ENCODE results near the gene RUBCNL.
"Not testable (repeated sequence)": the region's sequence is repeated elsewhere in the genome, so short reads cannot be mapped to it uniquely, and the experiment has no call there.

Gene RUBCNL, protein sequence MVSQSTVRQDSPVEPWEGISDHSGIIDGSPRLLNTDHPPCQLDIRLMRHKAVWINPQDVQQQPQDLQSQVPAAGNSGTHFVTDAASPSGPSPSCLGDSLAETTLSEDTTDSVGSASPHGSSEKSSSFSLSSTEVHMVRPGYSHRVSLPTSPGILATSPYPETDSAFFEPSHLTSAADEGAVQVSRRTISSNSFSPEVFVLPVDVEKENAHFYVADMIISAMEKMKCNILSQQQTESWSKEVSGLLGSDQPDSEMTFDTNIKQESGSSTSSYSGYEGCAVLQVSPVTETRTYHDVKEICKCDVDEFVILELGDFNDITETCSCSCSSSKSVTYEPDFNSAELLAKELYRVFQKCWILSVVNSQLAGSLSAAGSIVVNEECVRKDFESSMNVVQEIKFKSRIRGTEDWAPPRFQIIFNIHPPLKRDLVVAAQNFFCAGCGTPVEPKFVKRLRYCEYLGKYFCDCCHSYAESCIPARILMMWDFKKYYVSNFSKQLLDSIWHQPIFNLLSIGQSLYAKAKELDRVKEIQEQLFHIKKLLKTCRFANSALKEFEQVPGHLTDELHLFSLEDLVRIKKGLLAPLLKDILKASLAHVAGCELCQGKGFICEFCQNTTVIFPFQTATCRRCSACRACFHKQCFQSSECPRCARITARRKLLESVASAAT

DNA sequence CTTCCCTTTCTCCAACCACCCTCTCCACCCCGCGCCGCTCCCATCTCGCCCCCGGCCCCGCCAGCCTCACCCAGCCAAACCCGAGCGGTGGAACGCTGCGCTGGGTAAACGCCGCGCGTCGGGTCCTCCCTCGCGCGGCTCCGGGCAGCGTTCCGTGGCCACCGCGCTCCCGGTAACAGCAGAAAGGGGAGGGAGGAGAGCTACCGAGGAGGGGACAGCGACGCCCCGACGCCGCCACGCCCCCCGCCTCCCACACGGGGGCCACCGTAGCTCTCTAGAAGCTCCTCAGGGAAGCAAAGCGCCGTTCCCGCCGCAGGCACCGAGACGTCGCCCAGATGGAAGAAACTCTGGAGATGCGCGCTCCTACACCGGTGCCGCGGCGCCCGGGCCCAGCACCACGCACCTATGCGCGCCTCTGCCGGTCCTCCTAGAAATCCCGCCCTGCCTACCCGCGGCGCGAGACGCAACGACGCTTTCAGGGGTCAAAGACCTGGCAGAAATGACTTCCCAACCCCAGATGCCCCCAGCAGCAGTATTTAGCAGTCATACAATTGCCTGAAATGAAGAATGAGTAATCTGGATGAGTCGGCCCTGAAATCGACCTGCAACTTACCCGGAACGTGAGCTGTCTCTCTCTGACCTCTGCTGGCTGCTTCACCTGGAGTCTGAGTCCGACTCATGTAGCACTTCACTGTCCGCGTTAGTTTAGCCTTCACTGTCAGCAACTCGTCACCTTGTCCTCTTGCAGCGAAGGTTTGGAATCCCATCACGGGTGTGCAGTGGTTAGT, at the start of gene RUBCNL:
RUBCNL (minus strand) TSS at position 189 of the 788 bp plus-strand sequence. CDS start 14,777 bp downstream, outside the sequence.
- no peak for DNase-seq

DNA sequence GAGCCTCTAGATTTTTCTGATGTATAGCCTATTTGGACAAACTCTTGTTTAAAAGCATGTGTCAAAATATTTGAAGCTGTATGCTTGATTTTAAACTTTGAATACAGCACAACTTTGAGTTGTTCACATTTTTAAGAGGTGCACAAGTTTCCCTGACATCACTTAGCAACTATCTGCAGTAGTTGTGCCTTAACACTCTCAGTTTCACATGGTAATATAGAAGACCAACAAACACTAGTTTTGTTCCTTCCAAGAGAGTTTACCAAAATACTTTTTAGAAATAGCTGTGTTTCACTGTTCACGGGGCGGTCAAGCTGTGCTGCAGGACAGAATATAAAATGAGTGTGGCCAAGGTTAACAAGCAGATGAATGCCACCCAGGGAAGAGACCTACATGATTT, 42.5 kb upstream of the RUBCNL start:
- not testable (repeated sequence) for DNase-seq

DNA sequence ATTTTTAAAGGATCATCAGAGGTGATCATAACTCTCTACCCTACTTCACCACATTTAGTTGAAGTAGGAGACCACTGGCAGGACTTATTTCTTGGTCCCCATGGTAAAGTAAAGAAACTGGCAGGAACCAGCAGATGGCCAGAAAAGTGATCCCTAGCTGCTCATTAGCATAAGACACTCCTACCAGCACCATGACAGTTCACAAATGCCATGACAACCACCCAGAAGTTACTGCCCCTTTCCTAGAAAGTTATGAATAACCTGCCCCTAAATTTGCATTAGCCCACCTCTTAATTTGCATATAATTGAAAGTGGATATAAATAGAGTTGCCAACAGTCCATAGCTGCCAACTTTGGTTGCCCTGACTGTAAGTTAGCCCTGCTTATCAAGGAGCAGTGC, 18.4 kb upstream of the RUBCNL start:
- DNase-seq = no peak

DNA sequence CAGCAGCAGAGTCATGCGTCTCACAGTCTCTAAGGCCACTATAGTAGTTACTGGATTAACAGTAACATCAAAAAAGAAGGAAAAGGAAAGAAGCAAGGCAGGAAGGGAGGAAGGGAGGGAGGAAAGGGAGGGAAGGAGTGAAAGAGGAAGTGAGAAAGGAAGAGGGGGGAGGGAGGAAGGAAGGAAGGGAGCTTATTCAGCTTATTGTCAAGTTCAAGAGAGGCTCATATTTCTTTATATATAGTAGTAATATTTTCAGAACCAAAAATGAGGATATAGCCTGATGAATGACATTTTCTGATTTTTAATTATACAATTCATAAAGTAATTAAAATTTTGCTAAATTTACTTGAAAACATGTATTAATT, 17.7 kb upstream of the RUBCNL start:
- DNase-seq = no peak

DNA sequence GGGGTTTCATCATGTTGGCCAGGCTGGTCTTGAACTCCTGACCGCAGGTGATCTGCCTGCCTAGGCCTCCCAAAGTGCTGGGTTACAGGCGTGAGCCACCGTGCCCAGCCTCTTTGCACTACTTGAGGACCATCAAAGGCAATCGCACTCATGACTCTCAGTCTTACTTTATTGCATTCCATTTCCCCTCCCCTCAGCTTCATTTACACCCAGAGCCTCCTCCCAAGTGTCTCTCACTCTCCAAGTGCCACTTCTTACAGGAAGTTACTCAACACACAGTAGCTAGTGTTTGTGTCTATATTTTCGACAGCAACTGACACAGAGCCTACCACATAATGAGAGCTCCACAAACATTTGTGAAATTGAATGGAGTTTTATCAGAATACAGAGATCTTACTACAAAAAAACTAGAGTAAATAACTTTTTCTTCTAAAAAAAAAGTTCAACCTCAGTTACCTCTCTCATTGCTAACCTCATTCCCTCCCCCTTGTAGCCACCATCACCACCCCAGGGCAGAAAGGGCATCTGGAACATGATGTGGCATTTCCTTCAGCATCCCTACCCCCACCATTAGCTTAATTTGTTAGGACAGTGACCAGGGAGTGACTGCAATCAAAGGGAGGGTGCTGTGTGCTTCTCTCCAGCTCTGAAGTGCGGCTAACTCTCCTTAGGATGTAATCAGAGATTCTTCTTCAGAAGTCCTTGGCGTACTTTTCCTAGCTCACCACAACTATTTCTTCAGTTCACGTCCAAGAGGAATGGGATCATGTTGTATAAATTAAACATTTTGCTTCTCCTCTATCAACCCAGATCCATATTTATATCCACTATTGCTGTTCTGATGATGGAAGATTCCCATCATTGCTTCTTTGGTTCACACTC, 17.0 kb upstream of the RUBCNL start:
- no peak for DNase-seq

DNA sequence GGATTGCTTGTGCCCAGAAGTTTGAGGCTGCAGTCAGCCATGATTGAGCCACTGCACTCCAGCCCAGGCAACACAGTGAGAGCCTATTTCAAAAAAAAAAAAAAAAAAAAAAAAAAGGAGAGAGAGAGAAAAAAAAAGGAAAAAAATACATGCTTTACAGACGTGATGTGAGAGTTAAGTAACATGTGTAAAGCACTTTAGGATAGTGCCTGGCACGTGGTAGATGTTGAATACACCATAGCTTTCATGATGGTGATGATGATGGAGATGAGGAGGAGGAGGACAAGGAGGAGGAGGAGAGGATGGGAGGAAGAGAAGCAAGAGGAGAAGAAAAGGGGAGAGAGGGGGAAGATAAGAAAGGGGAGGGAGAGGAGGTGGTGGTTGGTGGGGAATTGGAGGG, 15.1 kb upstream of the RUBCNL start:
- DNase-seq = no peak

DNA sequence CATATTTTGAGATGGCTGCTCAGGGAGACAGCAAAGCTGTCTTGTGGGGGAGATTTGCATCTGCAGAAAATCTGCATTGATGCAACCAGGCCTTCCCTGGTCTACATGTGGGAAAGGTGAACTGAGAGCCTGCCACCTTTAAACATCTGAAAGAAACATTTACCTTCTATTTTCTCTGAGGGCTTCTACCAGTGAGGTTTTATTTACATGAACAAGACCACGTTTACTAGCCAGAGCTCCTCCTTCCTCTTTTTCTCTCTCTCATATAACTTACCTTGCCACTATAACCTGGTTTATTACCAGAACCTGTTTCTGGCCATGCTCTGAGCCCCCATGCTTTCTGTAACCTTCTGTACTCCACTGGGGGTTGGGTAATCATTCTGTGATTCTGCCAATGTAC, 14.4 kb upstream of the RUBCNL start:
- no peak for DNase-seq

DNA sequence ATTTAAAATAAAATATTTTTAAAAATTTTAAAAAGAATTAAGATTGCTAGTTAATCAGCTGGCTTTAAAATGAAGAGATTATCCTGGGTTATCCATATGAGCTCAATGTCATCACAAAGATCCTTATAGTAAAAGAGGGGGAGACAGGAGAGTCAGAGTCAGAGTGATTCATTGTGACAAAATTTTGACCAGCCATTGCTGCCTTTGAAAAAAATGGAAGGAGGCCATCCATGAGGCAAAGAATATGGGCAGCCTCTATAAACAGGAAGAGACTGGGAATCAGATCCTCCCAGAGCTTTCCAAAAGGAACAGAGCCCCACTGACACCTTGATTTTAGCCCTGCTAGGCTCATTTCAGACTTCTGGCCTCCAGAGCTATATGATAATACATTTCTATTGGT, 9.3 kb upstream of the RUBCNL start:
- DNase-seq = no peak

DNA sequence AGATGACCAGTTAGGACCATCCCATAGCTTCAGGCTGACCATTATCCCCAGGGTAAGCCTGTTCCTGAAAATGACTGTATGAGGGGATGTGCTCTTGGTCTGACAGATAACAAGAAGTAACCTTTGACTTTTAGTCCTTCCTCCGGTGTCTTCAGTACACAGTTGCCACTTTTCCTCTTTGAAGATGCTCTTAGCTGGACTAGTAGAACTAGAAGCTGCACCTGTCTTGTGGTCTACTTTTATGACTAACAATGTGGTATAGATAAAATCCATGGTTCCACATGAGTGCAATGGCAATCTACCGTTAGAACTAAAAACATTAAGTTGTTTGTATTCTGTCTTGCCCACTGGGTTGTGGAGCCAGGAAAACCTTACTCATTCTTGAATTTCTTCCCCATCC, 5.9 kb upstream of the RUBCNL start:
- no peak for DNase-seq

DNA sequence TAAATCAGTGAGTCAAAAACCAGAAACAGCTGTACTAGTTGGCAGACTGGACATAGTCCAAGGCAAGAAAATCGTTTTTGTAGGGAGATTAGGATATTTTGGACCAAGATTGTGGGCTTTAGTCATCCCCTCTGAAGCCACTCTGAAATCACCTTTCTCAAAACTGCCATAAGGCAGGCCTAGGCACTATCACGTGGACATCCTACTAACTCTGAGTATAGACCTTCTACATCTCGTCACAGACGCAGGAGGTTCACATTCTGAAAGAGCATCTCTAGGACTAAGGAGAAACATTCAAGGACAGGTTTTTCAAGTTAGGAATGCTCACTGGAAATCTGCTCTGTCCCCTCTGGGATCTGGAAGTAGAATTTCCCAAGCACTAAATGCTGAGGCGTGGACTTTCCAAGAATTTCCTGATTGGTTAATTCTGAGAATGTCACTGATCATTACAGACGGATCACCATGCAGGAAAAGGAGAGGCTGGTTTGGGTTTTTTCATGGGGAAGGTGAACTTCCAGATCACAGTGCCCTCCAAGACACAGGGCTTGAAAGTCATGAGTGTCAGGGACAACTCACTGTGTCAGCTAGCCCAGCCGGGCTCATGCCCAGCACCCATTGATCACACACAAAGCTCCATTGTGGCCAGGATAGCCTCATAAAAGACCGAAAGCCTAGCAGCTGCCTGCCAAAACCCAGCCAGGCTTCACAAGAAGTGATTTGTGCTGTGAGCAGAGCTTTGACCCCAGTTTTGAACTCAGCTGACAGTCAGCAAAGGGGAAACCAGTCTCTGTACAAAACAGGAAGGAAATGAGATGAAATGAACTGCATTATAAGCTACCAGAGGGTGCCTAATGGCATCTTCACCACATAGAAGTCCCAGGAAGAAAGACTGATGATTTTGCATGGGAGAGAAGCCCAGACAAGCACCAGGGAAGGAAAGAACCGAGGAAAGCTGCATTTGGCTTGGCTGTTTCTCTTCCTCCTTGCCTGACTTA, 2.7 kb upstream of the RUBCNL start:
- DNase-seq = no peak

DNA sequence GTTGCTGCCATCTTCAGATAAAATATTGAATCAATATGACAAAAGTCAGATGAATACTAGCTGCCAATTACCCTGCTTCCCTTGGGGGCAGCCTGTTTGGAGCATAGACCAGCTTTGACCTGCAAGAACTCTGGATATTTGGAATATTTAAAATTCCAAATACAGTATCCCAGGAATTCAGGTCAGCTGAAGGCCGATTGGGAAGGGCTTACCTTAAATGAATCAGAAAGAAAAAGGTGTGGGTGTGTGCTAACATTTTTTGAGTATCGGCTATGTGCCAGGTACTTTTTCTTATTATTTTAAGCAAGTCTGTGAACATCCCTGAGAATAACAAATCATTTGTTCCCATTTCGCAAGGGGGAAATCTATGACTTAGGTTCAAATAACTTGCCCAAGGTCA, 1.8 kb upstream of the RUBCNL start:
- no peak for DNase-seq

DNA sequence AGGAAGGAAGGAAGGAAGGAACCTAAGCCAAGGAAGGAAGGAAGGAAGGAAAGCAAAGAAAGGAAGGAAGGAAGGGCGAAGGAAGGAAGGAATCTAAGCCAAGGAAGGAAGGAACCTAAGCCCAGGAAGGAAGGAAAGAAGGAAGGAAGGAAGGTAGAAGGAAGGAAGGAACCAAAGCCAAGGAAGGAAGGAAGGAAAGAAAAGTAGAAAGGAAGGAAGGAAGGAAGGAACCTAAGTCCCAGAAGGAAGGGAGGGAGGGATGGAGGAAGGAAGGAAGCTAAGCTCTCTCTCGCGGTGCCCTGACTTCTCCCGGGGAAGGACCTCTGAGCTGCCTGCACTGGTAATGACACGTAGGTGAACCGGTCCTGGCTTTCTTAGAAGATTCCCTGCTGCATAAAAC, 1.3 kb upstream of the RUBCNL start:
- no peak for DNase-seq

DNA sequence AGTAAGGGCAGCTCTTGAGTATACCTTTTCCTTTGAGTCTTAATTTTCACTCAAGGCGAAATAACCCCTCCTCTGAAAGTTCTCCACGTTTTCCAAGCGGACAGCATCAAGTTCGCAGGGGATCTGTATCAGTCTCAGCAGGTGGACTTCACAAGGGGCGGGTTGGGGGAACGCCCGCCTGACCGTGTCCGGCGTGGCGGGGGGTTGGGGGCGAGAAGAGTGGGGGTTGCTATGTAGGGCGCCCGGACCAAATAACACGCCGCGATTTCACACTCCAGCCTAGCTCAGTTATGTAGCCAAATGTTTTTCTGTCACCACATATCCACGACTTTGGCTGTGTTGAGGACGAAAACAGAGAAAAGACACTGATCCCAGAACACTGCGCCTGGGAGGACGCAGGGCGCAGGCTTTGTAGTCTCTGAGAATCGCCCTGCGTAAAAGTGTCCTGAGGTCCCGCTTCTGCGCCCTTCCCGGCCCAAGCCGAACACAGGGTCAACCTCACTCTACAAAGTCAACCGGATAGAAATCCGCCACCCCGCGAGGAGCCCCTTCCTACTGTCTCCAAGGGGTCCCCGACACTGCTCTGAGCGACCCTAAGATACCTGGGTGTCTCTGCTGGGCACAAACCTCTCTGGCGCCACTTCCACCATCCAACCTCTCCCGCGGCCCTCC, 524 bp downstream of the RUBCNL start:
- DNase-seq = no peak

DNA sequence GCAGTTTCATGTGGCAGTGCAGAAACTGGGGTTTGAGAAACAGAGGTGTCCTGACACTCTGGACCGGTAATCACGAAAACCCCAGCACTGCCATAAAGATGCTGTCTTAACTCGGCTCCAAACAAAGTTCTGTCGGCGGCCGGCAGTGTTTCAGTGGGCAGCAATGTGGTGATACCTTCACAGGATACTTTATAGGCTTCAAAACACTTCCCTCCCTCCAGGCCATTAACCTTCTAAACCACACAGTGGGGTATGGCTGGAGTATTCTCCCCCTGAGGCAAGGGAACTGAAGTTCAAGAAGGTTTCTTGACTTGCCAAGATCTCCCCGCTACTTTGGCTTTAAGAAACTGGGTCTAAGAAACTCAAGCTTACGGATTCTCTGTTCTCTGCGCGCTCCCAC, 1.1 kb downstream of the RUBCNL start:
- no peak for DNase-seq

DNA sequence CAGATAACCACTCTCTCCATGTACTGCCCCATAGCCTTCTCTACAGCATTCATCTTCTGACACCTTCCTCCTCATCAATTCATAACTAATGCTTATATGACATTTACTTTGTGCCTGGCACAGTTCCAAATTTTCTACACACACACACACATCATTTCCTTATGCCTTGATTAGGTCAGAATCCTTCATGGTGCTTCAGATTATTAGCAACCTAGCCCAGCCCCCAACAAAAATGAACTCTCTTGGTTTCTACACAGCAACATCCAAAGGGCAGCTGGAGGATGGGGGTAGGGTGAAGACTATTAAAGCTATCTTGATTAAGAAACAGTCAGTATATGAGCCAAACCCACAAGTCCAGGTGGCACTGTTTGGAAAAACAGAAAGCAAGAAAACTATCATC, 3.7 kb downstream of the RUBCNL start:
- DNase-seq = no peak

DNA sequence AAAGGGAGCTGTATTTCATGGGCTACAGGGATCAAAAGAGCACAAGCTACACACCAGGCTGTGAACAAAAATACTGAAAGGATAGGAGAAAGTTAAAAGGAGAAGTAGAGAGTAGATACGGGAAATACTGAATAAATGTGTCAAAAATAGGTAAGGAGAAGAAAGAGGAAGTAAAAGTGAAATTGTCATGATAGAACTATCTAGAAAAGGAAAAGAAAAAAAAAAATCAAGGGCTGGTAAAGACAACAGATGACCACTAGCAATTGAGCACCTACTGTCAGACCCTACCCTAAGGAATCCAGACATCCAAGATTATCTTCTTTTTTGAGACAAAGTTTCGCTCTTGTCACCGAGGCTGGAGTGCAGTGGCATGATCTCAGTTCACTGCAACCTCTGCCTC, 4.8 kb downstream of the RUBCNL start:
- DNase-seq = no peak

DNA sequence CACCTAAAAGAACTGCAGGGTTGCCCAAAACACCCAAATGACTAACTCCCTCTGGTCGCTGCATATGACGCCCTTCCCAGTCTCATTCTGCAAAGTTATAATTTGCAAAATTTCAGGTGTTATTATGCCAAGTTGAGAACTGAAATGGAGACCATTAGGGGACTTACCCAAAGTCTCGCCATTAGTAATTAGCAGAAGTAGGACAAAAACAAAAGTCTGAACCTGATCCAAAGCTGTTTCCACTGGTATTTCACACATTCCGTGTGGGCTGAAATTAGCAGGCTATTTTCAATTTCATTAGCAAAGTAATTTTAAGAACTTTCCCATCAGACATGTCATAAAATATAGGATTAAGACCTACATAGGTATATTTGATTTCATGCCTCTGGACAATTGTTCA, 6.8 kb downstream of the RUBCNL start:
- no peak for DNase-seq

DNA sequence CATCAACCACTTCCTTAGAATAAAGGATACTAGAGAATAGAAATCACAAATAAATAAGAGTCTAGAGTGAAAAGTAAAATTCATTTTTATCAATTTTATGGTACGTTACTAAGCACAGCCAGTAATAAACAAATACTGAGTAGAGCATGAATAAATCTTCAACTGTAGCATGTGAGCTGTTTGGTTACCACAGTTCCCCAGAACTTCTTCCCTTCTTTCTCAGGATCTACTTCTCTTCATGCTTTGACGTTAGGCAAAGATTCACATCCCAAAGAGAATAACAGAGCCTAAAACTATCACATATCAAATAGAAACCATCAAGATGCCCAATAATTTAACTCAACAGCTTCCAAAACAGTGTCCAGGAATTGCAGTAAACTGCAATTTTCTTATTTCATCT, 7.4 kb downstream of the RUBCNL start:
- no peak for DNase-seq

DNA sequence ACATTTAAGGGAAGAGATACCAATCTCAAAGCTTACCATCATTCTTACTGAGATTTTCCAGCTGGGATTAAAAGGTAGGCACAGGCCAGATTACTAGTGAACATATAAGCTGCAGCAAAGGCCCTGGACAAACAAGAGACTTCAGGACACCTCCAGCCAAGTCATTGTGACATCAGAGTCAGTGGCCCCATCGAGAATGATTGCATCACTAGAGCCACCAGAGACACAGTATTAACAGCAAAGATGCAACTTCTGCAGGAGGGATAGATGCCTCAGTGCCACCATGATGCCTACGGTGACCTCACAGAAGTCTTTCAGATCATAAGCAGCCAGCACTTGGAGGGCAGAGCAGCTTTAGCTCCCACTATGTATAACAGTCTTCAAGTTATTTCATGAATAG, 8.6 kb downstream of the RUBCNL start:
- no peak for DNase-seq

DNA sequence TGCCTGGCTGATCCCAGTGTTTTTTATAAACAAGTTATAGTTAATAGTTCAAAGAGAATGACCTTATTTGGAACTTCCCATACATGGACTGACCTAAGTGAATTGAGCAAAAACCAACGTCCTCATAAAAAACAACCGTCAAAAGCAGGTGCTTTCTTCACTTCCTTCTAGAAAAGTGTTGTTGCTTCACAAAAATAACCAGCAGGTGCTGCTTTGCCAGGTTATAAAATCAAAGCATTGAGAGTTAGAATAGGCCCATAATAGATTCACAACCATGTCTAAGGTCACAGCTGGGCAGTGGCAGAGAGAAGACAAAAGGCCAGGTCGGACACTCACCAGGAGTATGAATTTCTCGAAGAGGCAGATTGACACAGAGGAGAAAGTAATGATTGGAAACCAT, 9.5 kb downstream of the RUBCNL start:
- no peak for DNase-seq

DNA sequence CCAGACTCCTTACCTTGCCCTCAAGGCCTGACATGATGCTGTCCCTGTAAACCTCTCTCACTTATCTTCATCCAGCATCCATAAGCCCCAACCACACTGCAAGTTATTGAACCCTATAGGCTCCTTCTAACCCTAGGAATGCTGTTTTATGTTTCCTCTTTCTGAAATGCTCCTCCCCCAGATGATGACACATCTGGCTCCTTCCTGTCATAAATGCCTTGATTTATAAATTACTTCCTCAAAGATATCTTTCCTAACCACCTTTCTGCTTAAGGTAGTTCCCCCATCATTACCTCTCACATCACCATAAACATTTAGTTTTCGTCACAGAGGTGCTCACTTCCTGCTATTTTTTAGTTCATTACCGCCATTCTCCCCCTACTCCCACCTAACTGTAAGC, 12.3 kb downstream of the RUBCNL start:
- no peak for DNase-seq

Measured in activated CD4-positive, alpha-beta T cell treated with anti-CD3 and anti-CD28 coated beads, Interleukin-2, amount 50 U/mL, for 1 hour (primary cell).